ENCODE measurements around the gene TMEM270.
"Not testable (repeated sequence)": the region's sequence is repeated elsewhere in the genome, so short reads cannot be mapped to it uniquely, and the experiment has no call there.

TMEM270 gene

GRCh38 chr7:73880755-73881328 is 19.9 kb downstream of the TMEM270 start:
- Mint-ChIP-seq H3K4me1 (no peaks in the 10 kb centered on the region), H3K36me3 (no peaks in the 10 kb centered on the region), H3K4me3 (no peak overlapping the region), H3K27me3 (peaks cover 13% of the 10 kb centered on the region), H3K9me3 (peaks cover 1% of the 10 kb centered on the region), H3K27ac (no peak overlapping the region)
- no peak for ATAC-seq (ENCODE audit: low read depth)
- DNase-seq (ENCODE audit: low spot score in 2 of 2): no peak

GRCh38 chr7:73881352-73882046 is 20.5 kb downstream of the TMEM270 start:
- H3K4me1 Mint-ChIP-seq: no peaks in the 10 kb centered on the region
- DNase-seq (ENCODE audit: low spot score in 2 of 2): no peak

GRCh38 chr7:73882047-73882402 is 21.1 kb downstream of the TMEM270 start:
- peaks cover 1% of the 10 kb centered on the region for H3K9me3 Mint-ChIP-seq
- no peak overlapping the region for H3K4me3 Mint-ChIP-seq
- no peak for DNase-seq (ENCODE audit: low spot score in 2 of 2)
- H3K27ac Mint-ChIP-seq: no peak overlapping the region
- no peaks in the 10 kb centered on the region for H3K36me3 Mint-ChIP-seq
- no peaks in the 10 kb centered on the region for H3K4me1 Mint-ChIP-seq
- peaks cover 15% of the 10 kb centered on the region for H3K27me3 Mint-ChIP-seq
- ATAC-seq (ENCODE audit: low read depth): no peak

More at GRCh38 chr7:73881352-73882046, 20.5 kb downstream of the TMEM270 start:
- Mint-ChIP-seq H3K4me3 (no peak overlapping the region), H3K36me3 (no peaks in the 10 kb centered on the region), H3K9me3 (peaks cover 1% of the 10 kb centered on the region), H3K27me3 (peaks cover 15% of the 10 kb centered on the region), H3K27ac (no peak overlapping the region)
- no peak for ATAC-seq (ENCODE audit: low read depth)

- ATAC-seq (ENCODE audit: low read depth); H3K27ac Mint-ChIP-seq; DNase-seq (ENCODE audit: low spot score in 2 of 2); H3K4me1 Mint-ChIP-seq; H3K36me3 Mint-ChIP-seq; H3K9me3 Mint-ChIP-seq; H3K4me3 Mint-ChIP-seq: not testable (repeated sequence)
- peaks cover 21% of the 10 kb centered on the region for H3K27me3 Mint-ChIP-seq
Measured at GRCh38 chr7:73884867-73885422, 24.0 kb downstream of the TMEM270 start.

- Mint-ChIP-seq H3K27ac (no peak overlapping the region), H3K9me3 (peaks cover 1% of the 10 kb centered on the region), H3K36me3 (no peaks in the 10 kb centered on the region), H3K4me1 (no peaks in the 10 kb centered on the region), H3K27me3 (peaks cover 19% of the 10 kb centered on the region), H3K4me3 (no peak overlapping the region)
- DNase-seq (ENCODE audit: low spot score in 2 of 2) (no peak), ATAC-seq (ENCODE audit: low read depth) (no peak)
Measured at GRCh38 chr7:73885433-73885974, 24.5 kb downstream of the TMEM270 start.

GRCh38 chr7:73885975-73886798 is 25.2 kb downstream of the TMEM270 start:
- Mint-ChIP-seq H3K4me3 (no peak overlapping the region), H3K27me3 (peaks cover 19% of the 10 kb centered on the region), H3K9me3 (peaks cover 1% of the 10 kb centered on the region), H3K36me3 (no peaks in the 10 kb centered on the region), H3K4me1 (no peaks in the 10 kb centered on the region), H3K27ac (no peak overlapping the region)
- no peak for DNase-seq (ENCODE audit: low spot score in 2 of 2)
- ATAC-seq (ENCODE audit: low read depth): no peak

GRCh38 chr7:73887762-73888161 is 26.8 kb downstream of the TMEM270 start:
- ATAC-seq (ENCODE audit: low read depth) (no peak), DNase-seq (ENCODE audit: low spot score in 2 of 2) (no peak)
- Mint-ChIP-seq H3K27ac (no peak overlapping the region), H3K4me1 (no peaks in the 10 kb centered on the region), H3K36me3 (no peaks in the 10 kb centered on the region), H3K9me3 (peaks cover 1% of the 10 kb centered on the region), H3K4me3 (no peak overlapping the region), H3K27me3 (peaks cover 18% of the 10 kb centered on the region)

GRCh38 chr7:73888959-73889358 is 28.0 kb downstream of the TMEM270 start:
- H3K36me3 Mint-ChIP-seq: no peaks in the 10 kb centered on the region
- H3K27me3 Mint-ChIP-seq: peaks cover 19% of the 10 kb centered on the region
- peaks cover 1% of the 10 kb centered on the region for H3K9me3 Mint-ChIP-seq
- ATAC-seq (ENCODE audit: low read depth) (no peak), DNase-seq (ENCODE audit: low spot score in 2 of 2) (no peak)
- no peak overlapping the region for H3K4me3 Mint-ChIP-seq
- H3K27ac Mint-ChIP-seq: no peak overlapping the region
- H3K4me1 Mint-ChIP-seq: no peaks in the 10 kb centered on the region

- H3K4me3 Mint-ChIP-seq: no peak overlapping the region
- no peak for DNase-seq (ENCODE audit: low spot score in 2 of 2)
- H3K9me3 Mint-ChIP-seq: no peaks in the 10 kb centered on the region
- H3K27ac Mint-ChIP-seq: no peak overlapping the region
- H3K27me3 Mint-ChIP-seq: peaks cover 16% of the 10 kb centered on the region
- no peak for ATAC-seq (ENCODE audit: low read depth)
- H3K4me1 Mint-ChIP-seq: no peaks in the 10 kb centered on the region
- H3K36me3 Mint-ChIP-seq: no peaks in the 10 kb centered on the region
Measured at GRCh38 chr7:73890555-73891147, 29.7 kb downstream of the TMEM270 start.

- Mint-ChIP-seq H3K27me3 (peaks cover 16% of the 10 kb centered on the region), H3K27ac (no peak overlapping the region), H3K9me3 (peaks cover 4% of the 10 kb centered on the region), H3K36me3 (no peaks in the 10 kb centered on the region), H3K4me1 (no peaks in the 10 kb centered on the region), H3K4me3 (no peak overlapping the region)
- ATAC-seq (ENCODE audit: low read depth): no peak
- DNase-seq (ENCODE audit: low spot score in 2 of 2): no peak
Measured at GRCh38 chr7:73891178-73891885, 30.4 kb downstream of the TMEM270 start.

- DNase-seq (ENCODE audit: low spot score in 2 of 2): no peak
- H3K27me3 Mint-ChIP-seq: peaks cover 12% of the 10 kb centered on the region
- ATAC-seq (ENCODE audit: low read depth): no peak
- no peaks in the 10 kb centered on the region for H3K36me3 Mint-ChIP-seq
- H3K4me3 Mint-ChIP-seq: no peak overlapping the region
- H3K4me1 Mint-ChIP-seq: no peaks in the 10 kb centered on the region
- H3K27ac Mint-ChIP-seq: no peak overlapping the region
- peaks cover 4% of the 10 kb centered on the region for H3K9me3 Mint-ChIP-seq
Measured at GRCh38 chr7:73892003-73892999, 31.3 kb downstream of the TMEM270 start.

- no peaks in the 10 kb centered on the region for H3K4me1 Mint-ChIP-seq
- H3K9me3 Mint-ChIP-seq: peaks cover 4% of the 10 kb centered on the region
- H3K27ac Mint-ChIP-seq: no peak overlapping the region
- H3K4me3 Mint-ChIP-seq: no peak overlapping the region
- peaks cover 3% of the 10 kb centered on the region for H3K36me3 Mint-ChIP-seq
- DNase-seq (ENCODE audit: low spot score in 2 of 2) (no peak), ATAC-seq (ENCODE audit: low read depth) (no peak)
- peaks cover 7% of the 10 kb centered on the region for H3K27me3 Mint-ChIP-seq
Measured at GRCh38 chr7:73893342-73894101, 32.6 kb downstream of the TMEM270 start.
